Measurements from ENCODE around the gene EFCAB12. TPM values are rescaled to one million over a fixed set of nuclear protein-coding genes. Genes with fewer than 3 reads are reported as not detected.

EFCAB12 gene
- total RNA-seq, 1 donor from 2014 or later: 0.14 TPM

- Mint-ChIP-seq H3K36me3 (ENCODE audit: low read depth, unreplicated experiment) (no peaks in the 10 kb centered on the region), H3K27me3 (ENCODE audit: low read depth, unreplicated experiment) (no peaks in the 10 kb centered on the region), H3K27ac (ENCODE audit: unreplicated experiment) (no peak overlapping the region), H3K4me3 (ENCODE audit: unreplicated experiment) (peak overlapping the region; percentile 100), H3K9me3 (ENCODE audit: unreplicated experiment) (no peaks in the 10 kb centered on the region), H3K4me1 (ENCODE audit: low read depth, unreplicated experiment) (peaks cover 24% of the 10 kb centered on the region)
- H2AFZ ChIP-seq (ENCODE audit: low read depth, low read length): peak overlapping the region; percentile 37
- H4K20me1 ChIP-seq (ENCODE audit: insufficient read depth, low read length): peaks cover 6% of the 10 kb centered on the region
- no peak for TF ChIP-seq EZH2 (IDR thresholded peaks at IDR 0.05; ENCODE audit: insufficient read depth, low read length)
- TF ChIP-seq CTCF (IDR thresholded peaks at IDR 0.05; ENCODE audit: insufficient read depth, low read depth, low read length): no peak
- H3K36me3 ChIP-seq (ENCODE audit: insufficient read depth, low read length): peaks cover 9% of the 10 kb centered on the region
- no peaks in the 10 kb centered on the region for H3K27me3 ChIP-seq (ENCODE audit: insufficient read depth, low read length)
- H3K27ac ChIP-seq (ENCODE audit: low read depth, low read length): peak overlapping the region; percentile 8
- peak overlapping the region; percentile 87 for H3K4me2 ChIP-seq (ENCODE audit: low read length)
- H3K9me3 ChIP-seq (ENCODE audit: insufficient read depth, low read depth, low read length): no peaks in the 10 kb centered on the region
- DNase-seq (ENCODE audit: low read depth): peak; percentile 54
- FAIRE-seq: no peak
- no peak overlapping the region for H3K4me3 ChIP-seq (ENCODE audit: insufficient read depth, low read depth, low read length)
- peaks cover 18% of the 10 kb centered on the region for H3K4me1 ChIP-seq (ENCODE audit: insufficient read depth, low read length)
- H3K9ac ChIP-seq (ENCODE audit: low read length): peak overlapping the region; percentile 23
- H3K79me2 ChIP-seq (ENCODE audit: insufficient read depth, low read length): peaks cover 40% of the 10 kb centered on the region
Observed at GRCh38 chr3:129441782-129442181, 13.3 kb upstream of the EFCAB12 start.

GRCh38 chr3:129441215-129441614, 12.8 kb upstream of the EFCAB12 start:
- Mint-ChIP-seq H3K27me3 (ENCODE audit: low read depth, unreplicated experiment) (no peaks in the 10 kb centered on the region), H3K27ac (ENCODE audit: unreplicated experiment) (peak overlapping the region; percentile 94), H3K9me3 (ENCODE audit: unreplicated experiment) (no peaks in the 10 kb centered on the region), H3K36me3 (ENCODE audit: low read depth, unreplicated experiment) (no peaks in the 10 kb centered on the region), H3K4me1 (ENCODE audit: low read depth, unreplicated experiment) (peaks cover 24% of the 10 kb centered on the region), H3K4me3 (ENCODE audit: unreplicated experiment) (peak overlapping the region; percentile 100)
- FAIRE-seq (no peak), DNase-seq (ENCODE audit: low read depth) (no peak)
- Histone ChIP-seq H3K4me2 (ENCODE audit: low read length) (peak overlapping the region; percentile 87), H3K4me3 (ENCODE audit: insufficient read depth, low read depth, low read length) (peak overlapping the region; percentile 97), H3K36me3 (ENCODE audit: insufficient read depth, low read length) (peaks cover 15% of the 10 kb centered on the region), H3K9ac (ENCODE audit: low read length) (peak overlapping the region; percentile 95), H2AFZ (ENCODE audit: low read depth, low read length) (peak overlapping the region; percentile 2), H3K4me1 (ENCODE audit: insufficient read depth, low read length) (peaks cover 18% of the 10 kb centered on the region), H3K9me3 (ENCODE audit: insufficient read depth, low read depth, low read length) (no peaks in the 10 kb centered on the region), H3K79me2 (ENCODE audit: insufficient read depth, low read length) (peaks cover 41% of the 10 kb centered on the region), H3K27me3 (ENCODE audit: insufficient read depth, low read length) (no peaks in the 10 kb centered on the region), H4K20me1 (ENCODE audit: insufficient read depth, low read length) (peaks cover 7% of the 10 kb centered on the region), H3K27ac (ENCODE audit: low read depth, low read length) (peak overlapping the region; percentile 94)
- TF ChIP-seq CTCF (IDR thresholded peaks at IDR 0.05; ENCODE audit: insufficient read depth, low read depth, low read length) (no peak), EZH2 (IDR thresholded peaks at IDR 0.05; ENCODE audit: insufficient read depth, low read length) (no peak)

- H3K4me1 Mint-ChIP-seq (ENCODE audit: low read depth, unreplicated experiment): peaks cover 25% of the 10 kb centered on the region
- peak overlapping the region; percentile 100 for H3K4me3 Mint-ChIP-seq (ENCODE audit: unreplicated experiment)
- no peaks in the 10 kb centered on the region for H3K27me3 Mint-ChIP-seq (ENCODE audit: low read depth, unreplicated experiment)
Observed at GRCh38 chr3:129440618-129441190, 12.3 kb upstream of the EFCAB12 start.

More at GRCh38 chr3:129440618-129441190, 12.3 kb upstream of the EFCAB12 start:
- H3K9me3 ChIP-seq (ENCODE audit: insufficient read depth, low read depth, low read length): no peaks in the 10 kb centered on the region
- peak overlapping the region; percentile 97 for H3K4me3 ChIP-seq (ENCODE audit: insufficient read depth, low read depth, low read length)
- Mint-ChIP-seq H3K27ac (ENCODE audit: unreplicated experiment) (peak overlapping the region; percentile 94), H3K36me3 (ENCODE audit: low read depth, unreplicated experiment) (no peaks in the 10 kb centered on the region), H3K9me3 (ENCODE audit: unreplicated experiment) (no peaks in the 10 kb centered on the region)
- FAIRE-seq (no peak), DNase-seq (ENCODE audit: low read depth) (peak; percentile 53)
- peak overlapping the region; percentile 94 for H3K27ac ChIP-seq (ENCODE audit: low read depth, low read length)
- H3K79me2 ChIP-seq (ENCODE audit: insufficient read depth, low read length): peaks cover 44% of the 10 kb centered on the region
- TF ChIP-seq CTCF (IDR thresholded peaks at IDR 0.05; ENCODE audit: insufficient read depth, low read depth, low read length) (no peak), EZH2 (IDR thresholded peaks at IDR 0.05; ENCODE audit: insufficient read depth, low read length) (no peak)
- H3K9ac ChIP-seq (ENCODE audit: low read length): peak overlapping the region; percentile 95
- H3K4me2 ChIP-seq (ENCODE audit: low read length): peak overlapping the region; percentile 87
- H3K36me3 ChIP-seq (ENCODE audit: insufficient read depth, low read length): peaks cover 18% of the 10 kb centered on the region
- peaks cover 7% of the 10 kb centered on the region for H4K20me1 ChIP-seq (ENCODE audit: insufficient read depth, low read length)
- no peaks in the 10 kb centered on the region for H3K27me3 ChIP-seq (ENCODE audit: insufficient read depth, low read length)
- H3K4me1 ChIP-seq (ENCODE audit: insufficient read depth, low read length): peaks cover 18% of the 10 kb centered on the region
- peak overlapping the region; percentile 93 for H2AFZ ChIP-seq (ENCODE audit: low read depth, low read length)

Data from astrocyte (in vitro differentiated cells and primary cell).